T-helper 17 cell (primary cell): Measurements from ENCODE around the gene CCDC74A. TPM values are rescaled to one million over a fixed set of nuclear protein-coding genes. Genes with fewer than 3 reads are reported as not detected.
A peak's percentile ranks its signal among the peaks of the same experiment; 100 is the strongest.
"Not testable (repeated sequence)": the region's sequence is repeated elsewhere in the genome, so short reads cannot be mapped to it uniquely, and the experiment has no call there.

Experiments used
- ATAC-seq: fragments of 150-1000 bp; cut with Tn5 transposase; 2 replicates; pipeline ENCODE4 v1.10.0; 2021; ENCODE audit warnings: mild to moderate bottlenecking, moderate library complexity
- DNase-seq, 3 donors: peaks; one replicate each; pipeline versions ENCODE4 v3.0.0 to v3.0.0-alpha.2; 2020 to 2021
- H3K9me3 ChIP-seq: one replicate; pipeline ENCODE4 v1.7.0; 2013; ENCODE audit warnings: low read length, mild to moderate bottlenecking; ENCODE audit not compliant: control insufficient read depth, poor library complexity, severe bottlenecking
- H3K27ac Mint-ChIP-seq: one replicate; pipeline ENCODE4 v1.8.0; 2022; ENCODE audit warnings: mild to moderate bottlenecking, moderate library complexity, mixed read lengths
- H3K27me3 Mint-ChIP-seq: one replicate; pipeline ENCODE4 v1.8.0; 2022; ENCODE audit warnings: mixed read lengths
- H3K36me3 Mint-ChIP-seq: one replicate; pipeline ENCODE4 v1.8.0; 2022; ENCODE audit warnings: low read depth, mixed read lengths
- H3K4me1 Mint-ChIP-seq: one replicate; pipeline ENCODE4 v1.8.0; 2022; ENCODE audit warnings: mild to moderate bottlenecking, mixed read lengths
- H3K4me3 Mint-ChIP-seq: one replicate; pipeline ENCODE4 v1.8.0; 2022; ENCODE audit warnings: mild to moderate bottlenecking, moderate library complexity, mixed read lengths
- total RNA-seq, 4 donors: library from RNA in 2 of 4; stranded (reverse) in 2 of 4; gene quantifications; one replicate each; pipeline ENCODE4 v1.2.3 and lab custom pipeline; 2022 to 2026

CCDC74A gene
- total RNA-seq: 1 to 10 TPM; 1.4 to 2.3 TPM
- total RNA-seq (lab: John Stamatoyannopoulos, UW): 1.3 to 1.6 reads per million in 2 donors

DNA sequence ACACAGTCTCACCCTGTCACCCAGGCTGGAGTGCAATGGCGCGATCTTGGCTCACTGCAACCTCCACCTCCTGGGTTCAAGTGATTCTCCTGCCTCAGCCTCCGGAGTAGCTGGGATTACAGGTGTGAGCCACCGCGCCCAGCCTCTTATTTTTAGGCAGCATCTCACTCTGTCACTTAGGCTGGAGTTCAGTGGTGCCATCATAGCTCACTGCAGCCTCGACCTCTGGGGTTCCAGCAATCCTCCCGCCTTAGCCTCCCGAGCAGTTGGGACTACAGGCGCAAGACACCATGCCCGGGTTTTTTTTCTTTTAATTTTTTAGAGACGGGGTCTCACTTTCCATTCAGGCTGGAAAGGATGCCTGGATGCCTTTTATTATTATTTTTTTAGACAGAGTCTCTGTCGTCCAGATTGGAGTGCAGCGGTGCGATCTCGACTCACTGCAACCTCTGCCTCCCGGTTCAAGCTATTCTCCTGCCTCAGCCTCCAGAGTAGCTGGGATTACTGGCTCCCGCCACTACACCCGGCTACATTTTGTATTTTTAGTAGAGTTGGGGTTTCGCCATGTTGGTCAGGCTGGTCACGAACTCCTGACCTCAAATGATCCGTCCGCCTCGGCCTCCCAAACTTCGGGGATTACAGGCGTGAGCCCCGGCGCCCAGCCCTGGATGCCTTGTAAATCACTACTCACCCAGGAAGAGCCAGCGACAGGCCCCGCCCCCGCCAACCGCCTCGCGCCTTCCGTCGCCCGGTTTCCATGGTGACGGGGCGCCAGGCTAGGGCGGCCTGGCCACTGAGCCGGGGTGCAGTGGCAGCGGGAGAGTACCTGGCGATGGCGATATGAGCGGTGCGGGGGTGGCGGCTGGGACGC is at the start of gene CCDC74A:
CCDC74A (plus strand) TSS at position 758 of the 871 bp plus-strand sequence; CDS start at position 841, 83 bp downstream.
- peak within 1 kb of the TSS; percentile 93 for H3K27ac Mint-ChIP-seq
- peak within 1 kb of the TSS; percentile 87 for H3K4me3 Mint-ChIP-seq
- not testable (repeated sequence) for H3K27me3 Mint-ChIP-seq, H3K4me1 Mint-ChIP-seq, H3K36me3 Mint-ChIP-seq, H3K9me3 ChIP-seq
- DNase-seq (peak; percentile 71 to 77 (median 77)), ATAC-seq (peak; percentile 96)

GRCh38 chr2:131478074-131478849 is 49.4 kb upstream of the CCDC74A start:
- H3K36me3 Mint-ChIP-seq, ATAC-seq, H3K9me3 ChIP-seq, H3K27ac Mint-ChIP-seq, H3K4me1 Mint-ChIP-seq, DNase-seq, H3K27me3 Mint-ChIP-seq, H3K4me3 Mint-ChIP-seq: not testable (repeated sequence)

- H3K27me3 Mint-ChIP-seq, H3K27ac Mint-ChIP-seq: not testable (repeated sequence)
Measured at GRCh38 chr2:131478850-131479461, 48.7 kb upstream of the CCDC74A start.

GRCh38 chr2:131480351-131480750 is 47.3 kb upstream of the CCDC74A start:
- not testable (repeated sequence) for H3K4me3 Mint-ChIP-seq, H3K36me3 Mint-ChIP-seq, H3K27me3 Mint-ChIP-seq, ATAC-seq, DNase-seq, H3K9me3 ChIP-seq, H3K27ac Mint-ChIP-seq, H3K4me1 Mint-ChIP-seq

More at GRCh38 chr2:131478850-131479461, 48.7 kb upstream of the CCDC74A start:
- not testable (repeated sequence) for DNase-seq, ATAC-seq, H3K4me1 Mint-ChIP-seq, H3K36me3 Mint-ChIP-seq, H3K9me3 ChIP-seq, H3K4me3 Mint-ChIP-seq

DNA sequence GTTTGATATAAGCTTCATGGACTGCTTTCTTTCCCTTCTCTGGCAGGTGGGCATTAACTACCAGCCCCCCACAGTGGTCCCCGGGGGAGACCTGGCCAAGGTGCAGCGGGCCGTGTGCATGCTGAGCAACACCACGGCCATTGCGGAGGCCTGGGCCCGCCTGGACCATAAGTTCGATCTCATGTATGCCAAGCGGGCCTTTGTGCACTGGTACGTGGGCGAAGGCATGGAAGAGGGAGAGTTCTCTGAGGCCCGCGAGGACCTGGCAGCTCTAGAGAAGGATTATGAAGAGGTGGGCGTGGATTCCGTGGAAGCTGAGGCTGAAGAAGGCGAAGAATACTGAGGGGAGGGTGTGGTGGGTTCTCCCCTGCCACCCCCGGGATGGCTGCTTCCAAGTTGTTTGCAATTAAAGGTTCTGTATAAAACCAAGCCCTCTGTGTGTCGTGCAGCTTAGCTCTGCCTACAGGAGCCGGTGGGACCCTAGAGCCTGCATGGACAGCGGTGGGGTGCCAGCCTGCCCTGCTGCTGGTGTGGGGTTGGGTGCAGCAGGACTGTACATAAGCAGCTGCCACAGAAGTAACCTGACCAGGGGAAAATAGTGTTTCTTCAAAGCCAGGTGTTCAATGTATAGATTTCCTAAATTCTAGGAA is 45.1 kb upstream of the CCDC74A start:
- not testable (repeated sequence) for H3K27me3 Mint-ChIP-seq, H3K4me3 Mint-ChIP-seq, H3K36me3 Mint-ChIP-seq, DNase-seq, ATAC-seq, H3K9me3 ChIP-seq, H3K4me1 Mint-ChIP-seq, H3K27ac Mint-ChIP-seq

DNA sequence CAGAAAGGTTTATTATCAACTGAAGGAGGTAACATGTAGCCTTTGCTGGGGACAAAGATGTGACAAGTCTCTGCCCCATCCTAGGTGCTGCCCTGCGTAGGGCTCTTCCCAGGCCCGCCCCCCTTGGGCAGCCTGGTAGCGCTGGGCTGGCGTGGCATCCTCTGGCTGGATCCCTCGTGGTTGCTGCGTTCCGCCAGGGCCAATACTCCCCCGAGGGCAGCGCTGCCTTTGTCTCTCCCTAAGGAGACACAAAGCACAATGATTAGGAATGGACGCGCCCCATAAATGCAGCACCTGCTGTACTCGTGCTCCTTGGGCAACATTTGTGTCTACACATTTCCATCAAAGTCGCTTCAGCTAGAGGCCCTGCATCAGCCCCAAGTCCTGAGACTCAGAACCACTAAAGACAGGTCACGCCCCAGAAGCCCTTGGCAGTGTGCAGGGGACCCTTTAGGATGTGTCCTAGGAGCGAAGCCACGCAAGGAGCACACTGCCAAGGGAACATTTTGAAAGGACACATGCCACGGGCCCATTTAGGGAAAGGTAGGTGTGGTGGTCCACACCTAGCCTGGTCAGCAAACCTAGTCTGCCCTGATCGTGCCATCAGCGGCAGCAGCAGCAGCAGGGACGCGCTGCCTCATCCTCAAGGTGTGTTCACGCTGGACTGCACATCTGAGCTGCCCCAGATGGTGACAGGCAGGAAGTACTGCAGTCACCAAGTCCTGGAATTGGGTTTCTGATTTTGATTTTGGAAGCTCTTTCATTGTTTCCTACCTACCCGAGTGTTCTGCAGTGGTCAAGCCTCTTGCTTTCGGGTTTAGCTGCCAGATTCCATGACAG is 43.5 kb upstream of the CCDC74A start:
- H3K36me3 Mint-ChIP-seq, H3K27me3 Mint-ChIP-seq, DNase-seq, H3K9me3 ChIP-seq, H3K27ac Mint-ChIP-seq, H3K4me3 Mint-ChIP-seq, ATAC-seq, H3K4me1 Mint-ChIP-seq: not testable (repeated sequence)

GRCh38 chr2:131484906-131485460 is 42.7 kb upstream of the CCDC74A start:
- H3K4me3 Mint-ChIP-seq, ATAC-seq: not testable (repeated sequence)

DNA sequence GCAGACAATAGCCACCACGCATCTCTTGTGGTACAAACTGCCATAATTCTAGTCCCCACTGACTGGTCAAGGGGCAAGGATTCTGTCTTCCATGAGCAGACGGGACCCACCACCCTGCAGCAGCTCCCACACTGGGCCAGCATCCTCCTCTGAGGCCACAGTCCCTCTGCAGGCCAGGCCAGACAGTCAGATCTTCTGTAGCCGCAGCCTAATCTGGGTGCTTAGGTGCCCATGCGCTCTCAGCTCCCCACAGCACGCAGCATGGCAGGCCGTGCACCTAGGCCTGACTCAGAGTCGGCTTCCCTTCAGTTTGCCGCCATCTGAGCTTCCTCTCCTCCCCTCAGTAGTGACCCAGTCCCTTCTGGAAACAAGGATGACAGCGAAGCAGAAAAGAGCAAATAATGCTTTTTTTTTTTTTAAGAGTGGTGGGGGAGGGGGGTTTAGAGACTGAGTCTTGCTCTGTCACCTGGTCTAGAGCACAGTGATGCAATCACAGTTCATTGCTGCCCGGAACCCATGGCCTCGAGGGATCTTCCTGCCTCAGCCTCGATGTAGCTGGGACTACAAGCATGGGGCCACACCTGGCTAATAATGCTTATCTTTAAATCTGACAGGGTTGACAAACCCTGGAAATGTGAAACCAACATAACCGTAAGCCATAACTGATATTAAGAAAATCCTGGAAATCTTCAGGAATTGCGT is 41.3 kb upstream of the CCDC74A start:
- H3K4me3 Mint-ChIP-seq, H3K36me3 Mint-ChIP-seq, H3K27me3 Mint-ChIP-seq, ATAC-seq, H3K9me3 ChIP-seq, H3K27ac Mint-ChIP-seq, DNase-seq: not testable (repeated sequence)
- peaks cover 16% of the 10 kb centered on the region for H3K4me1 Mint-ChIP-seq

More at GRCh38 chr2:131484906-131485460, 42.7 kb upstream of the CCDC74A start:
- H3K36me3 Mint-ChIP-seq, H3K27ac Mint-ChIP-seq, H3K9me3 ChIP-seq, DNase-seq, H3K27me3 Mint-ChIP-seq: not testable (repeated sequence)
- peaks cover 11% of the 10 kb centered on the region for H3K4me1 Mint-ChIP-seq

- Mint-ChIP-seq H3K4me3 (no peak overlapping the region), H3K36me3 (peaks cover 3% of the 10 kb centered on the region), H3K27ac (peak overlapping the region; percentile 75), H3K4me1 (peaks cover 12% of the 10 kb centered on the region), H3K27me3 (no peaks in the 10 kb centered on the region)
- DNase-seq (no peak), ATAC-seq (no peak)
- H3K9me3 ChIP-seq: no peaks in the 10 kb centered on the region
Measured at GRCh38 chr2:131488306-131489205, 39.1 kb upstream of the CCDC74A start.

DNA sequence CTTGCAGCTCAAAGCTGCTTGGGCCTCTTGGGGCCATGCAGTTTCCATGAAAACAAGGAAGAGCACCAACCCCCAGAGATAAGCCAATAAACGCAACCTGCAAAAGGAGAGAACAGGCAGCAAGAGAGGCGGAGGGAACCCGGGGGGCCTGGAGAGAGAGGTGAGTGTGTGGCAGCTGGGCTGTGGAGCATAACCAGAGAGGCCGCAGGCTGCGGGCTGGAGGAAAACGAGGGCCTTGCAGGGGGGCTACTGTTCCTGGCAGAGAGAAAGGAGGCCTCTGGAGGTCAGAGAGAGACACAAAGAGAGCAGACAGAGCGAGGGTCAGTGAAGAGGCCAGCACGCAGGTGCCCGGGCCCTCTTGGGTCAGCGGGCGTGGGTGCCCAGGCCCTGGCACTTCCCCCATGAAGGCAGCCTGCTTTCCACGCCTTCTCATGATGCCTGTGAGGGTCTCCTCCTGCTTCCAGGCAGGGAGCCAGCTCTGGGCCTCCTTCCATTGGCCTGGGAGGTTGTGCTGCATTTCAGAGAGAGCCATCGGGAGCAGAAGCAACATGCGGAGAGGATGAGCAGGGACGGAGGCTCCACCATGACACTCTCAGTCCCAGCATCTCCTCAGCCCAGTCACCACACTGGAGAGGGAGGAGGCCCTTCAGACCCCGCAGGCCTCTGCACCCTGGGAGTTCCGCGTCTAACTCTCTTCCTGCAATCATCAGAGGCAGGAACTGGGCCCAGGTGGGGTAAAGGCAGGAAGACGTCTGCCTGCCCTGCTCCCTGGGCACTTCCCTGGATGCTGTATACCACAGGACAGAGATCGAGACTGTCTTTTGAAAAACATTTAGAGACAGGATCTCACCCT is 36.8 kb upstream of the CCDC74A start:
- H3K4me1 Mint-ChIP-seq: peaks cover 17% of the 10 kb centered on the region
- not testable (repeated sequence) for ATAC-seq, H3K27me3 Mint-ChIP-seq, H3K36me3 Mint-ChIP-seq, H3K9me3 ChIP-seq
- H3K27ac Mint-ChIP-seq: peak overlapping the region; percentile 91
- peak overlapping the region; percentile 89 for H3K4me3 Mint-ChIP-seq
- peak in 1 of 3 donors; percentile 21 for DNase-seq
